ENCODE results near the gene APLNR.

Gene APLNR

GRCh38 chr11:57214494-57214893, 22.6 kb downstream of the APLNR start:
- peak; percentile 3 for DNase-seq

DNA sequence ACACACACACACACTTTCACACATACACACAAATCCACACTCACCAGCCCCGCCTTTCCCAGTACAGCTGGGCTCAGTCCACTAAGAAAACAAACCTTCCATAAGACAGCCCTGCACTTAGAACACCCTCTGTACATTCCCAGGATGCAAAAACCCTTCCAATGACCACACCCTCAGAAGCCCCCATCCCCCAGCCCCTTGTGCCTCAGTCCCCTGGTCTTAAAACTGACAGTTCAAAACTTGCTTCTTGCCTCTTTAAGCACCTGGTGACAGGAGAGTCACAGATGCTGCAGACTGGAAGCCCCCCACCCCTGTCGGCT, 23.0 kb downstream of the APLNR start:
- DNase-seq, result no peak

GRCh38 chr11:57213342-57214097, 23.5 kb downstream of the APLNR start:
- no peak for DNase-seq

- no peak for DNase-seq
These were observed 26.3 kb downstream of the APLNR start for GRCh38 chr11:57210781-57211180.

- DNase-seq, result no peak
These were observed 29.9 kb downstream of the APLNR start for GRCh38 chr11:57207168-57207567.

GRCh38 chr11:57205041-57205641, 31.9 kb downstream of the APLNR start:
- peak; percentile 21 for DNase-seq

DNA sequence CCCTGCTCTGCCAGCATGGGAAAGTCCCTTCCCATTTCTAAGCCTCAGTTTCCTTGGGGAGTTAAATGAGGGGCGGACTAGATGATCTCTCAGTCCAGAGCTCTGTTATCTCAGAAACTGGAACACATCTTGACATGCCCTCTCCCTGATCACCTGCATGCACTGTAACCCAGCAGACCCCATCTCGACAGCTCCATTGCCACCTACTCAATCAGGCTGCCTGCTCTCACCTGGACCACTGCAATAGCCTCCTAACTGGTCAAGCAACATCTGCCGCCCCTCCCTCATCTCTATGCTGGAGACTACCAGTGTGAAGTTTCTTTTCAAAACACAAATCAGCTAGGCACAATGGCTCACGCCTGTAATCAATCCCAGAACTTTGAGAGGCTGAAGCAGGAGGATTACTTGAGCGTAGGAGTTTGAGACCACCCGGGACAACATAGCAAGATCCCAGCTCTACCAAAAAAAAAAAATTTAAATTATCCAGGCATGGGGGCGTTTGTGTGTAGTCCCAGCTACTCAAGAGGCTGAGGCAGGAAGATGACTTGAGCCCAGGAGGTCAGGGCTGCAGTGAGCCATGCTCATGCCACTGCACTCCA, 33.1 kb downstream of the APLNR start:
- no peak for DNase-seq

DNA sequence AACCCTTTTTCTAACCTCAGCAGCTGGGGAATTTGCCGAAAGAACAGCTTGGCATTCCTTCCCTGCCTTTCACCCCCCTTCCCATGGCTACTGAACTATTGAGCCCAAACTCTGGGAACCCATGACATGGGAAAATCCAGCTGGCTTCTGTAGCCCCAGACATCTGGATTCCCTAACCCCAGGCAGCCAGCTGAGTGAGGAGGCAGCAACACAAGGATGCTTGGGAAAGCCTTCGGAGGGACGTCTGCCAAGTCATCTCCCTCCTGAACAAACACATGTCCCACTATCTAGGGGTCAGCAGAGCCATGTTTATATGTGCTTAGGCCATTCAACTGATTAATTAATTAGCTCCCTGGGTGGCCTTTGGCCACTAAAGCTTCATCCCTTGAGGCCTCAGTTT, 33.7 kb downstream of the APLNR start:
- DNase-seq, result no peak

DNA sequence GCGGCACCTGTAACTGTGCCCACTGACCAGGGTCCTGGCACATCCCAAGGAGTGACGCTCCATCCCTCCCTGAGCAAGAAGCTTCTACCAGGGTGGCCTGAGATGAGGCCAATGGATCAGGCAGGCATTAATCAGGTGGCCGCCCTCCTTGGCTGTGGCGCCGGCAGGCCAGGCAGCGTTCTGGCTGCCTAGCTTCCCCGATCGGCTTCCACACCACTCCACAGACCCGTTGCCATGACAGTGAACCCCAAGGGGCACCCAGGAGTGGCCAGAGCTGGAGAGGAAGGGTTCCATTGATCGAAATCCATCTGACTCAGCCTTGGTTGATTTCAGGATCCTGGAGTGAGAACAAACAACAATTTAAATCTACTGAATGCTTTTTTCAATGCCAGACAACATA, 34.8 kb downstream of the APLNR start:
- DNase-seq, result no peak

DNA sequence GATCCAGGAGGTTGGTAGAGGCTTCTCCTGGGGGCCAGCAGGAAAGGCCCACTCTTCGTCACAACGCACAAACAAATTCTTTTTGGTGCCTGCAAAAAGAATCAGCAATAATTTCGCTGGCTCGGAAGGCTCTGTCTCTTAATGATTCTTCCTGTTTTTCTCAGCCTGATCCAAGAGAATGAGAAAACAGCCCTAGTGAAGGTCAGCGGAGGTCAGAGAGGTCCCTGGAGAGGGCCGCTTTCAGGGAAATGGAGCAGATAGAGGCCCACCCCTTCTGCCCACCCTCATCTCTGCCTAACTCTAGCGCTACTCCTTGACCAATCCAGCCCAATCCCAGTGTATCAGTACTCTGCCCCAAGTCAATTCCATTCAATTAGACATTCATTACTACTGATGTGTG, 36.1 kb downstream of the APLNR start:
- DNase-seq, result no peak

DNA sequence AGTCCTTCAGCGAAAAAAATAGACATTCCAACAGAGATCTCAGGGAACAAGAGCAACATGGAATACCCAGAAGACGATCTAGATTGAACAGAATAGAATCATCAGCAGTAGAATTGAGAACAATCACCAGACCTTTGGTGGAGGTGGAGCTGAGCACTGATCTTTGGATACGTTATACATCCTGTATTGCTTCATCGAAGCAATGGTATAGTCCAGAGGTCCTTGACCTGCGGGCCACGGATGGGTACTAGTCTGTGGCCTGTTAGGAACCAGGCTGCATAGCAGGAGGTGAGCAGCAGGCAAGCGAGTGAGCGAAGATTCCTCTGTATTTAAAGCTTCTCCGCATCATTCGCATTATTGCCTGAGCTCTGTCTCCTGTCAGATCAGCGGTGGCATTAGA, 37.7 kb downstream of the APLNR start:
- DNase-seq, result no peak

GRCh38 chr11:57197762-57198161, 39.3 kb downstream of the APLNR start:
- no peak for DNase-seq

DNA sequence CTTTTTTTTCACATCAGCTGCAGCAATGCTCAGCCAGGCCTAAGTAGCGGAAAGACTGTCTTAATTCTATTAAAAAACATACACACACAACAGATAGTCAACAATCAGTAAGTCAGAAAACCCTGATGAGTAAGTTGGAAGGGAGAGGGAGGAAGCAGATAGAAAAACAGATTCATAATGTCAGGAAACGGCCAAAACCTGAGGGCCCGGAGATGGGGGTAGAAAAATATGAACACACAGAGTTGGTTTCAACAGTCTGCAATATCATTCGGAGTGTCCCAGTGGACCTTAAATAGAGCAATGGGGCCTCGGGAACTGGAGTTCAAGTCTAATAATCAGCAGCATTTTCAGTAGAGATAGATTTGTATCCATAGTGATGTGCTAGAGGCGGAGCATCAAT, 40.5 kb downstream of the APLNR start:
- no peak for DNase-seq

DNA sequence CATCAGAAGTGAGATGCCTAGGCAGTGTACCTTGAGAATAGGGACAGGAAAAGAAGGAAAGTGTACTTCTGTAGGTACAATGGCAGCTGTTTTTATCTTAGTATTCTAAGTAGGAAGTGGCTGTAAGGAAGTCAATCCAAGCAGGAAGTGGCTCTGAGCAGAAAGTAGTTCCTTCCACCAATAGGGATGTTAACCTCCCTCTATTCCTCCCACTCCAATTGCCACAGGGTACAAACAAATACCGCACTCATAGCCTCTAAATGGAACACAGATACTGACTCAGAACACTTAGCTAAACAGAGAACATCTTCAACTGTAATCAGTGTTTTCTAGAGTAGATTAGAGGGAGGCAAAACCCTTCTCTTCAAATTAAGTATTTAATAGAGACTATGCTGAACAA, 44.7 kb downstream of the APLNR start:
- no peak for DNase-seq

DNA sequence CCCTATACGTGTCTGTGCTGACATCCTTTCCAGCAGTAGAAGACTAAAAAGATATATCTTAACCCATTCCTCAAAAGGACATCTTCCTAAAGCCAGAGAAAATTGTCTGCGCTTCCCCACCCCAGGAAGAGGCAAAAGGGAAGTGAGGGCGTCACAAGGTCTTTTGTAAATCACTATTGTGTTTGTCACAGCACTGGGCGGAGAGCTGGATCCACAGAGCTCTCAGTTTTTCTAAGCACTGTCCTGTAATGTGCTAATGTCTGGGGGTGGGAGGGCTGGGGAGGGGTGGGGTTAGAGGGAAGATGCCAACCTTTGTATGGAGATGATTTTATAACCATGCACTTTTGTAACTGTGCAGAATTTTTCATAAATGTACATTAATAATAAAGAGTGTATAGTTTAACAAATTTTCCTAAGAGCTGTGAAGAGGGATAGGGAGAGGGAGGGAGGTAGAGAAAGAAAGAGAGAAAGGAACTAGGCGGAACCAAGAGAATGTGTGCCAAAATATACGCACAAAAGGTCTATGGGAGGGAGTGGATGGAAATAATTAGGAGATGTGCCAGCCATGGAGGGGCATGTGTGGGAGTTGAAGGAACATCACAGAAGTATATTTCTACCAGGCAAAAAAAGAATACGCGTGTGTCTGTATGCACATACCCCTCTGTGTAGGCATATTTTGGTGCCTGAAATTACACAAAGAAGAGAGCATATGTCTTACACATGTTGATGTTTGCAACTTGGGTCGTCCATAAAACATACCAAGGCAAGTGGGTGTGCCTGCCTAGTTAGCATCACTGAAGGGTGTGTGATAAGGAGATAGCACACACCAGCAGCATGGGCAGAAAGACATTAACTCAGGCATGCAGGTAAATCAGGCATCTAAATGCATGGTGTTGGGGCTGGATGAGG, 45.5 kb downstream of the APLNR start:
- DNase-seq, result no peak

DNA sequence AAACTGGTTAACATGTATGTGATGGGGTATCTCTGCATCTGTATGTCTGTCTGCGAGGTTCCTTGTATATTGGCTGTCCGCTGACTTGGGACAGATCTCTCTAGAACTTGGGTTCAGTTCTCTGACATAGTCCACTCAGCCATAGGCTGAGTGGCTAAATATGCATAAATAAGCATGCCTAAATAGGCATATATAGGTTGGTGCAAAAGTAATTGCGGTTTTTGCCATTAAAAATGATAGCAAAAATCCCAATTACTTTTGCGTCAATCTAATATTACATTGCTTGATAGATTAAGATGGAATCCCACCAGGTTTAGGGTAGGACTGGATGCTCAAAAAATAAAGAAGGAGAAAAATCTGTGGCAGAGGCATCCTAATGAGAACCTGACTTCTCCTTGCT, 46.5 kb downstream of the APLNR start:
- no peak for DNase-seq

All from T1000 (cell line).